Panc1 (cell line): ENCODE results near the gene CEP57. TPM values are rescaled to one million over a fixed set of nuclear protein-coding genes. Genes with fewer than 3 reads are reported as not detected.

ENCODE experiments used
- ATAC-seq: fragments of 200-7000 bp; cut with Tn5 transposase; 2 replicates; pipeline ENCODE4 v1.9.1; 2020; ENCODE audit warnings: mild to moderate bottlenecking, moderate library complexity
- BruUV-seq: library from RNA; stranded (reverse); fragments of 400-500 nt; replicated peaks from 2 replicates; lab custom pipeline; 2021; lab: Mats Ljungman, UMichigan
- CTCF ChIA-PET: fragments of 300-600 bp; sonication (Branson Sonifier 250); formaldehyde crosslinking; loops from one replicate; lab custom pipeline; 2022; ENCODE audit warnings: antibody characterized with exemption; lab: Charles Lee
- POLR2A ChIA-PET: fragments of 300-600 bp; sonication (Branson Sonifier 250); formaldehyde crosslinking; loops from one replicate; lab custom pipeline; 2022; ENCODE audit warnings: antibody characterized with exemption; lab: Charles Lee
- DNase-seq: peaks from one replicate; pipeline ENCODE4 v3.0.0-alpha.2; 2010; ENCODE audit warnings: low read depth, low spot score
- H3K27ac ChIP-seq: 2 replicates; pipeline ENCODE4 v1.5.1; 2011; ENCODE audit warnings: mild to moderate bottlenecking, low read length, inconsistent platforms
- H3K27me3 ChIP-seq: fragments of 200-500 bp; sonication (Bioruptor generic); 2 replicates; pipeline ENCODE4 v1.6.0; 2014; ENCODE audit warnings: low read length, inconsistent platforms; ENCODE audit not compliant: control insufficient read depth, insufficient read depth
- H3K36me3 ChIP-seq: fragments of 200-500 bp; sonication (Bioruptor generic); 2 replicates; pipeline ENCODE4 v1.5.1; 2014; ENCODE audit warnings: inconsistent platforms, mild to moderate bottlenecking, low read length, moderate library complexity; ENCODE audit not compliant: control insufficient read depth, insufficient read depth
- H3K4me1 ChIP-seq: 2 replicates; pipeline ENCODE4 v1.5.1; 2011; ENCODE audit warnings: inconsistent platforms, mild to moderate bottlenecking, low read length, moderate library complexity; ENCODE audit not compliant: control insufficient read depth, insufficient read depth
- H3K4me3 ChIP-seq, 2 experiments: 2 replicates each; pipeline ENCODE4 v1.5.1; 2011 to 2012; ENCODE audit warnings: low read depth in 2 of 2, low read length in 2 of 2, mild to moderate bottlenecking in 2 of 2, inconsistent platforms in 1 of 2, moderate library complexity in 1 of 2
- H3K9me3 ChIP-seq: fragments of 200-500 bp; sonication (Bioruptor generic); 2 replicates; pipeline ENCODE4 v1.5.1; 2014; ENCODE audit warnings: low read depth, mild to moderate bottlenecking, inconsistent platforms, low read length, moderate library complexity; ENCODE audit not compliant: control insufficient read depth, insufficient read depth
- CTCF ChIP-seq: fragments of 450-650 bp; IDR thresholded peaks from 2 replicates; pipeline ENCODE4 v1.5.1; 2017; ENCODE audit warnings: mild to moderate bottlenecking
- POLR2AphosphoS5 ChIP-seq: IDR thresholded peaks from 2 replicates; pipeline ENCODE4 v1.6.1; 2012; ENCODE audit warnings: mild to moderate bottlenecking, low read depth, low read length, moderate library complexity
- REST ChIP-seq, 2 experiments: IDR thresholded peaks; 2 replicates each; pipeline ENCODE4 v1.6.1; 2011 to 2012; ENCODE audit warnings: low read depth in 2 of 2, control low read depth in 1 of 2, low read length in 1 of 2, mild to moderate bottlenecking in 1 of 2, moderate library complexity in 1 of 2; ENCODE audit not compliant: insufficient read depth in 1 of 2
- SIN3A ChIP-seq: IDR thresholded peaks from 2 replicates; pipeline ENCODE4 v1.6.1; 2012; ENCODE audit warnings: low read depth, mild to moderate bottlenecking, low read length, moderate library complexity, borderline replicate concordance; ENCODE audit not compliant: insufficient read depth
- TCF7L2 ChIP-seq: IDR thresholded peaks from 2 replicates; pipeline ENCODE4 v1.6.1; 2011; ENCODE audit warnings: mild to moderate bottlenecking, low read depth, low read length, inconsistent platforms
- in situ Hi-C: cut with HindIII; loops from 2 replicates; pipeline ENCODE4 v1.10.0; 2016; ENCODE audit warnings: low sequenced_read_pairs, low pct_unique_long_range_greater_than_20kb
- intact Hi-C: fragments of 100-400 bp; cut with micrococcal nuclease; formaldehyde crosslinking; loops from one replicate; pipeline ENCODE4 v1.10.0; 2022; ENCODE audit not compliant: unreplicated experiment
- total RNA-seq: library from RNA; stranded (reverse); gene quantifications from one replicate; pipeline ENCODE4 v1.2.1, GENCODE V29; 2021; ENCODE audit not compliant: unreplicated experiment

Gene CEP57
- total RNA-seq, 1 experiment from 2014 or later = 50.3 TPM

GRCh38 chr11:95792700-95793099 lies 2.4 kb downstream of the CEP57 start:
- ChIA-PET POLR2A (interaction anchor here (0.5 kb wide), 1 partner anchor 14 kb away, joined by 3 read pairs; no protein-coding TSS in a partner anchor), CTCF (interaction anchor here (0.6 kb wide), 2 partner anchors 227 to 635 kb away, joined by 3 to 5 read pairs; no protein-coding TSS in a partner anchor)
- H3K4me3 ChIP-seq = no peak overlapping the region
- no TSS peak for BruUV-seq
- H3K4me1 ChIP-seq = peaks cover 29% of the 10 kb centered on the region
- no peak overlapping the region for H3K27ac ChIP-seq
- H3K36me3 ChIP-seq = peaks cover 7% of the 10 kb centered on the region
- in situ Hi-C loops = no loop called here
- no peaks in the 10 kb centered on the region for H3K27me3 ChIP-seq
- H3K9me3 ChIP-seq = no peaks in the 10 kb centered on the region
- no peak for DNase-seq
- intact Hi-C loops = loop anchor here (5.0 kb wide), 1 partner anchor 635 kb away; no protein-coding TSS in a partner anchor
- TF ChIP-seq POLR2AphosphoS5 = no peak
- no peak for TF ChIP-seq SIN3A
- TF ChIP-seq TCF7L2 = no peak
- TF ChIP-seq REST (IDR thresholded peaks at IDR 0.05; ENCODE audit: insufficient read depth in 1 of 2, low read depth in 2 of 2, low read length in 1 of 2) = no peak
- TF ChIP-seq CTCF = no peak
- no peak for ATAC-seq

GRCh38 chr11:95793116-95793515 lies 2.8 kb downstream of the CEP57 start:
- Histone ChIP-seq H3K4me1 (peaks cover 27% of the 10 kb centered on the region), H3K9me3 (no peaks in the 10 kb centered on the region), H3K27me3 (no peaks in the 10 kb centered on the region), H3K36me3 (peaks cover 3% of the 10 kb centered on the region), H3K4me3 (no peak overlapping the region), H3K27ac (no peak overlapping the region)
- in situ Hi-C loops = no loop called here
- no peak for ATAC-seq
- TF ChIP-seq TCF7L2 (no peak), CTCF (no peak), POLR2AphosphoS5 (no peak), REST (IDR thresholded peaks at IDR 0.05; ENCODE audit: insufficient read depth in 1 of 2, low read depth in 2 of 2, low read length in 1 of 2) (no peak), SIN3A (no peak)
- DNase-seq = no peak
- POLR2A ChIA-PET = interaction anchor here (0.5 kb wide), 1 partner anchor 14 kb away, joined by 3 read pairs; no protein-coding TSS in a partner anchor
- BruUV-seq = no TSS peak
- CTCF ChIA-PET = interaction anchor here (0.6 kb wide), 1 partner anchor 634 kb away, joined by 3 read pairs; no protein-coding TSS in a partner anchor
- intact Hi-C loops = loop anchor here (5.0 kb wide), 1 partner anchor 634 kb away; no protein-coding TSS in a partner anchor
